CD8-positive, alpha-beta memory T cell (primary cell): Measurements from ENCODE around the gene TTC23. TPM values are rescaled to one million over a fixed set of nuclear protein-coding genes. Genes with fewer than 3 reads are reported as not detected.
A peak's percentile ranks its signal among the peaks of the same experiment; 100 is the strongest.

ENCODE experiments used
- CTCF ChIA-PET: fragments of 350-600 bp; sonication (Branson Sonifier 250); formaldehyde crosslinking; loops from one replicate; lab custom pipeline; 2021; ENCODE audit warnings: antibody characterized with exemption; lab: Charles Lee
- POLR2A ChIA-PET: fragments of 350-600 bp; sonication (Branson Sonifier 250); formaldehyde crosslinking; loops from one replicate; lab custom pipeline; 2021; ENCODE audit warnings: antibody characterized with exemption; lab: Charles Lee
- DNase-seq, 5 donors: peaks; one replicate each; pipeline versions ENCODE4 v3.0.0 to v3.0.0-alpha.2; 2020 to 2022; ENCODE audit warnings: mixed read lengths in 1 of 5
- H3K27ac ChIP-seq: one replicate; pipeline ENCODE4 v1.7.0; 2013; ENCODE audit warnings: low read depth, mild to moderate bottlenecking, low read length, moderate library complexity
- H3K27me3 ChIP-seq: 2 replicates; pipeline ENCODE4 v1.7.0; 2013; ENCODE audit warnings: low read length, mild to moderate bottlenecking; ENCODE audit not compliant: insufficient read depth, poor library complexity, severe bottlenecking
- H3K36me3 ChIP-seq: 2 replicates; pipeline ENCODE4 v1.7.0; 2013; ENCODE audit warnings: mild to moderate bottlenecking, low read length, moderate library complexity; ENCODE audit not compliant: insufficient read depth
- H3K4me1 ChIP-seq: 2 replicates; pipeline ENCODE4 v1.7.0; 2013; ENCODE audit warnings: mild to moderate bottlenecking, low read length, moderate library complexity; ENCODE audit not compliant: insufficient read depth
- H3K4me3 ChIP-seq: 2 replicates; pipeline ENCODE4 v1.7.0; 2013; ENCODE audit warnings: mild to moderate bottlenecking, low read length
- H3K9me3 ChIP-seq: 2 replicates; pipeline ENCODE4 v1.7.0; 2013; ENCODE audit warnings: mild to moderate bottlenecking, low read length
- H3K27ac Mint-ChIP-seq, 8 donors: one replicate each; pipeline ENCODE4 v1.8.0; 2020 to 2021; ENCODE audit warnings: mixed read lengths in 8 of 8, mild to moderate bottlenecking in 6 of 8, inconsistent platforms in 3 of 8, moderate library complexity in 3 of 8
- H3K27me3 Mint-ChIP-seq, 2 donors: one replicate each; pipeline ENCODE4 v1.8.0; 2020 to 2021; ENCODE audit warnings: mixed read lengths in 2 of 2, mild to moderate bottlenecking in 1 of 2, moderate library complexity in 1 of 2
- H3K36me3 Mint-ChIP-seq, 3 donors: one replicate each; pipeline ENCODE4 v1.8.0; 2020 to 2021; ENCODE audit warnings: mixed read lengths in 3 of 3, inconsistent platforms in 1 of 3, mild to moderate bottlenecking in 1 of 3
- H3K4me1 Mint-ChIP-seq, 3 donors: one replicate each; pipeline ENCODE4 v1.8.0; 2020 to 2021; ENCODE audit warnings: mixed read lengths in 3 of 3, inconsistent platforms in 1 of 3, mild to moderate bottlenecking in 1 of 3
- H3K4me3 Mint-ChIP-seq, 7 donors: one replicate each; pipeline ENCODE4 v1.8.0; 2020 to 2021; ENCODE audit warnings: mixed read lengths in 7 of 7, mild to moderate bottlenecking in 6 of 7, moderate library complexity in 4 of 7, inconsistent platforms in 2 of 7
- H3K9me3 Mint-ChIP-seq, 5 donors: one replicate each; pipeline ENCODE4 v1.8.0; 2020 to 2022; ENCODE audit warnings: mixed read lengths in 5 of 5, mild to moderate bottlenecking in 3 of 5, moderate library complexity in 2 of 5, inconsistent platforms in 1 of 5
- polyA plus RNA-seq: library from polyadenylated mRNA; unstranded; fragments of 300-500 nt; fragmentation: Illumina TruSeq; gene quantifications from one replicate; pipeline ENCODE4 v1.2.3, GENCODE V29; 2021
- total RNA-seq, 2 experiments: library from RNA; stranded (reverse); gene quantifications; one replicate each; pipeline ENCODE4 v1.2.3, GENCODE V29; 2021

Gene TTC23
- total and polyA plus RNA-seq, 3 experiments from 2014 or later: 0.10 to 2.7 (median 2.0) TPM

DNA sequence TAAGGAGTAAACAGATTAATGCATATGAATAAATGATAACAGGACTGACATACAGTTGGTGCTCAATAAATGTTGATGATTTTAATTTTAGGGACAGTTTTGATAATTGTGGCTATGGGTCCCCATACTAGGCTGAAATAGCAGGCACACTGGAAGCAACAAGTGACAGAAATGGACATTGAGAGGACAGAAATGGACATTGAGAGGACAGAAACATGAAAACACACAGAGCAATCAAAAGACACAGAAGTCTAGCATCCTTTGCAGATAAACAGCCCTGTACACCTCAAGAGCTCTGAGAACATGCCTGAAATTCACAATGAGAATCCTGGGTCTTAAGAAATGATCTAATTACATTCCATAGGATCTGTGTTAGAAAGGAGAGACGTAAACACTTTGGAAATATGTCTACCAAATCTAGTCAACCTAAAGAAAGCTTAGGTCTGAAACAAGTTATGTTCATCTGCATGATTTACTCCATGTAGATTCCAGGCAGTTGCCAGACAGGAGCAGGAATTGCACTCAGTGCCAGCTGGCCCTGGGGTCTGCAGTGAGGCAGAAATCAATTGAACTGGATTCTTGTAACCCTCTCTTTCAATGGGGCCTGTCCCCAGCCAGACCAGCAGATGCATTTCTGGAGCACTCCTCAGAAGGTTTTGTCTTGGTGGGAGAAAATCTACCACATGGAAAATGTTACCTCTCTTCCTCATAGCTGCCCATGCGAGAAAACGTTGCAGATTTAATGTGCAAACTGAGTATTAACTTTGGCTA lies 84.2 kb downstream of the TTC23 start:
- DNase-seq: no peak
- CTCF ChIA-PET: no interaction called here
- Mint-ChIP-seq H3K36me3 (no peaks in the 10 kb centered on the region), H3K9me3 (no peaks in the 10 kb centered on the region), H3K27ac (no peak overlapping the region), H3K4me3 (no peak overlapping the region), H3K27me3 (no peaks in the 10 kb centered on the region), H3K4me1 (peaks cover 0 to 7% (median 6%) of the 10 kb centered on the region in 3 donors)
- H3K9me3 ChIP-seq: no peaks in the 10 kb centered on the region
- H3K4me1 ChIP-seq: no peaks in the 10 kb centered on the region
- H3K4me3 ChIP-seq: no peak overlapping the region
- H3K36me3 ChIP-seq: no peaks in the 10 kb centered on the region
- H3K27ac ChIP-seq: no peak overlapping the region
- H3K27me3 ChIP-seq: no peaks in the 10 kb centered on the region
- POLR2A ChIA-PET: no interaction called here

DNA sequence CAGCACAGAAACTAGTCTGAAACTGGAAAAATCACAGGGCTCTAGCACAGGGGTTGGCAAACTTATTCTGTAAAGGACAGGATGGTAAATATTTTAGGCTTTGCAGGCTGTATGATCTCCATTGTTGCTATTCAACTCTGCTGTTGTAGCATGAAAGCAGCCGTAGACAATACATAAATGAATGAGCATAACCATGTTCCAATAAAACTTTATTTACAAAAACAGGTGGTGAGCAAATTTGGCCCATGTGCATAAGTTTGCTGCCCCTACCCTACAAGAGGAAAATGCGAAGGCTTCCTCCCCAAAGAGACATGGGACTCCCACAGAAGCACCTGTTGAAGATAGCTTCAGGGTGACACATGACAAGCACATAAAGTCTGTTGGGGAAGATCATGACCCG lies 85.3 kb downstream of the TTC23 start:
- ChIA-PET CTCF (no interaction called here), POLR2A (no interaction called here)
- H3K27me3 Mint-ChIP-seq: peaks cover 0 to under 1% of the 10 kb centered on the region in 2 donors

DNA sequence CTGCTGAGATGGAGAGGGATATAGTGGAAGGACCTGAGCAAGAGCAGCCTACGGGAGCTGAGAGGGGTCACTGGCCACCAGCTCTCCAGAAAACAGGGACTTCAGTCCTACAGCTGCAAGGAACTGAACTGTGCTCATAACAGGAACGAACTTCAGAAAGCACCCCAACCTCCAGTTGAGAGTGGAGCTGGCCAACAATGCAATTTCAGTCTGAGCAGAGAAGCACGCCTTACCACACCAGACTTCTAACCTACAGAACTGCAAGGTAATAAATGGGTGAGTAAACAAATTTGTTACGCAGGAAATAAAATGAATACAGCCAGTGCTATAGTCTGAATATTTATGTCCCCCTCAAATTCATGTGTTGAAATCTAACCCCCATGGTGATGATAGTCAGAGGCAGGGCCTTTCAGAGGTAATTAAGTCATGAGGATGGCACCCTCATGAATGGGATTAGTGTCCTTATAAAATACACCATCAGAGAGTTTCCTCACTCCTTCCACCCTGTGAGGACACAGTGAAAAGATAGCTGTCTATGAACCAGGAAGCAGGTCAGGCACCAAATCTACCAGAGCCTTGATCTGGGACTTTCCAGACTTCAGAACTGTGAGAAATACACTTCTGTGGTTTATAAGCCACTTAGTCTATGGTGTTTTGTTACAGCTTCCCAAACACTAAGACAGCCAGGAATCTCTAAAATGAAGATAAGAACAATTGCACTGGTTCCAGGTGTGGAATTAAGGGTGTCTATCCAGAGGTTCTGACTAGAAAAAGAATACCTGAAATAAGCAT lies 85.9 kb downstream of the TTC23 start:
- H3K9me3 Mint-ChIP-seq: no peaks in the 10 kb centered on the region
- POLR2A ChIA-PET: no interaction called here
- no peak for DNase-seq
- Histone ChIP-seq H3K4me1 (no peaks in the 10 kb centered on the region), H3K4me3 (no peak overlapping the region), H3K27me3 (no peaks in the 10 kb centered on the region), H3K27ac (no peak overlapping the region), H3K36me3 (no peaks in the 10 kb centered on the region), H3K9me3 (no peaks in the 10 kb centered on the region)
- H3K4me1 Mint-ChIP-seq: peaks cover 0 to 7% (median 6%) of the 10 kb centered on the region in 3 donors
- no peaks in the 10 kb centered on the region for H3K36me3 Mint-ChIP-seq
- H3K27ac Mint-ChIP-seq: no peak overlapping the region
- CTCF ChIA-PET: no interaction called here
- peaks cover 0 to 4% of the 10 kb centered on the region in 2 donors for H3K27me3 Mint-ChIP-seq
- H3K4me3 Mint-ChIP-seq: no peak overlapping the region

More for the DNA sequence above, 85.3 kb downstream of the TTC23 start:
- DNase-seq: no peak
- Mint-ChIP-seq H3K4me3 (no peak overlapping the region), H3K36me3 (no peaks in the 10 kb centered on the region), H3K4me1 (peaks cover 0 to 7% (median 6%) of the 10 kb centered on the region in 3 donors), H3K9me3 (no peaks in the 10 kb centered on the region), H3K27ac (no peak overlapping the region)
- no peaks in the 10 kb centered on the region for H3K9me3 ChIP-seq
- H3K4me3 ChIP-seq: no peak overlapping the region
- H3K27me3 ChIP-seq: no peaks in the 10 kb centered on the region
- H3K4me1 ChIP-seq: no peaks in the 10 kb centered on the region
- no peak overlapping the region for H3K27ac ChIP-seq
- H3K36me3 ChIP-seq: no peaks in the 10 kb centered on the region

DNA sequence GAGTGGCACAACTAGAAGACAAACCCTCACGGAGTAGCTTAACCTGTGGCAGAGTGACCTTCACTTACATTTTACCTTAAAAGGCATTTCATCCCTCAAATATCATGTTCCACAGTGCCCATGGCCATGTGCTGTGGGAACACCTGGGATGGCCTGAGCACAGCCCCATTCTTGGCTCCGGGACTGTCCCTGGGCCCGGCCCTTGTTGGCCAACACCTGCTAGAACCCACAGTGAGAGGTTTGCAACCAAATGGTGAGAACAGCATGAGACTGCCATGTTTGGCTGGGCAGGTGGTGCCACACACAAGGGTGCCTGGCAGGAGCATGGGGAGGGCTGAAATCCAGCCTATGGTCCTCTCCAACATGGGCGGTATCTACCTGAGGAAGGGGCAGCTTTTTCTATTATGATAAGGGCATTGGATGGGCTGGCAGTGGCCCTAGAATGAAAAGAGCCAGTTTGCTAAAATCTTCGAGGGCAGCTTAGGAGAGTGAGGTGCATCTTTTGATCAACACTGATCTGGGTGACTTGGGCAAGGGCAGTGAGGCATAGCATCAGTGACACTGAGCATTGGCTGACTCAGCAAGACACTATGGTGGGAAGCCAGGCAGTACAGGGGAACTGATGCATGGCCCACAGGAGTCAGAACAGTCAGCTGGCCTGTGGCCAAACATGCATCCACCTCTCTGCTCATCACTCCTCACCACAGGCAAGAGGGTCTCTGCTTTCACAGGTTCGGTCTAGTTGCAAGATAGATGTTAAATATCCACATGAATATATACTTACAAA lies 90.6 kb downstream of the TTC23 start:
- H3K4me1 Mint-ChIP-seq: peaks cover 0 to 7% (median 6%) of the 10 kb centered on the region in 3 donors
- peaks cover 0 to 8% of the 10 kb centered on the region in 2 donors for H3K27me3 Mint-ChIP-seq
- POLR2A ChIA-PET: no interaction called here

DNA sequence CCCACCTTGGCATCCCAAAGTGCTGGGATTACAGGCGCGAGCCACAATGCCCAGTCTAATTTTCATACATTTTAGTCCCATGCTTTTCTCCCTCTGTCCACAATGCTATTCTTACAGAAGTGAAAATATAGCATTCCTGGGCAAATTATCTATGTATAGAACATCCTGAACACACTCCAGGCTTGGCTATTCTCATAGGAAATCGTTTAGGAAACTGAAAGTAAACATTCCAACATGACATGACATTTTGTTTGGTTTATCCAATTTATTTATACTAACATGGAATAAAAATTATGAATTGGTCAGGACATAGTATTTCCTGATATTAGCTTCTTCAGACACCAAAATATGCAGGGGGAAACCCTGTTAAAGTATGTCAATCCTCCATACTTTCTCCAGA lies 91.9 kb downstream of the TTC23 start:
- Histone ChIP-seq H3K4me3 (no peak overlapping the region), H3K27me3 (no peaks in the 10 kb centered on the region), H3K36me3 (no peaks in the 10 kb centered on the region), H3K27ac (no peak overlapping the region), H3K4me1 (no peaks in the 10 kb centered on the region), H3K9me3 (no peaks in the 10 kb centered on the region)
- Mint-ChIP-seq H3K4me3 (no peak overlapping the region), H3K27ac (no peak overlapping the region), H3K4me1 (no peaks in the 10 kb centered on the region), H3K36me3 (no peaks in the 10 kb centered on the region), H3K9me3 (no peaks in the 10 kb centered on the region), H3K27me3 (peaks cover 1 to 8% of the 10 kb centered on the region in 2 donors)
- DNase-seq: no peak
- ChIA-PET POLR2A (no interaction called here), CTCF (no interaction called here)

More for the DNA sequence above, 90.6 kb downstream of the TTC23 start:
- peak overlapping the region in 1 of 8 donors; percentile 63 for H3K27ac Mint-ChIP-seq
- H3K4me3 Mint-ChIP-seq: no peak overlapping the region
- Histone ChIP-seq H3K4me1 (no peaks in the 10 kb centered on the region), H3K36me3 (no peaks in the 10 kb centered on the region), H3K27me3 (no peaks in the 10 kb centered on the region), H3K4me3 (no peak overlapping the region), H3K9me3 (no peaks in the 10 kb centered on the region), H3K27ac (no peak overlapping the region)
- no peaks in the 10 kb centered on the region for H3K36me3 Mint-ChIP-seq
- CTCF ChIA-PET: no interaction called here
- no peak for DNase-seq
- no peaks in the 10 kb centered on the region for H3K9me3 Mint-ChIP-seq

DNA sequence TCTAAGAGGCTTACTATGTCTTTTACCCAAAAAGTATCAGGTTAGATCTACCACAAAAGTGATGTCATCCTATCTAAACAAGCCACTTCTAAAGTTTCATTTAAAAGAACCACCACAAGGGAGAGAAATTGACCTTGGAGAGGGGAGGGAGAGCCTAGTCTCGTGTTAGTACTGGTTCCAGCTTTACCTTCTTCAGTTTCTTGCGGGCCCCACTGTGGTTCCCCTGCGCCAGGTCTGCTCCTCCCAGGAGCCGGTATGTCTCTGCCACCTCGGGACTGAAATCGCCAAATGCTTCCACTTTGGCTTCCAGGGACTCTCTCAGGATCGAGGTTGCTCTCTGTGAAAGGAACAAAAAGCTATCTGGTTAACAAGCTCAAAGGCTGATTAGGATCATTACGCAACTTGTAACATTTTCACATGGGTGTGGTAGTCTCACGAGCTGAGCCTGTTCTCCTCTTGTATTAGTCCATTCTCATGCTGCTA lies 93.4 kb downstream of the TTC23 start:
- Mint-ChIP-seq H3K4me3 (peak overlapping the region in 1 of 7 donors; percentile 7), H3K27ac (no peak overlapping the region), H3K9me3 (no peaks in the 10 kb centered on the region), H3K4me1 (no peaks in the 10 kb centered on the region), H3K27me3 (peaks cover 1 to 16% of the 10 kb centered on the region in 2 donors), H3K36me3 (no peaks in the 10 kb centered on the region)
- Histone ChIP-seq H3K36me3 (no peaks in the 10 kb centered on the region), H3K27ac (no peak overlapping the region), H3K9me3 (no peaks in the 10 kb centered on the region), H3K27me3 (no peaks in the 10 kb centered on the region), H3K4me3 (no peak overlapping the region), H3K4me1 (no peaks in the 10 kb centered on the region)
- no peak for DNase-seq
- POLR2A ChIA-PET: no interaction called here
- CTCF ChIA-PET: no interaction called here

DNA sequence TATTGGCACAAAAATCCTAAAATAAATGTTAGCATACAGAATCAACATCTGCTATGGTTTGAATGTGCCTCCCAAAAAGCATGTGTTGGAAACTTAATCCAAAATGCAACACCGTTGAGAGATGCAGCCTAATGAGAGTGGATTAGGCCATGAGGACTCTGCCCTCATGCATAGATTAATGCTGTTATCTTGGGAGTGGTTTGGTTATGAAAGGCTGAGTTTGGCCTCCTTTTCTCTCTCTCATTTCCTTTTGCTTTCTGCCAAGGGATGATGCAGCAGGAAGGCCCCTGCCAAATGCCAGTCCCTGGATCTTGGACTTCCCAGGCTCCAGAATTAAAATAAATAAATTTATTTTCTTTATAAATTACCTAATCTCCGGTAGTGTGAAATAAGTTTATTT lies 95.1 kb downstream of the TTC23 start:
- no peak overlapping the region for H3K27ac ChIP-seq
- no peaks in the 10 kb centered on the region for H3K9me3 Mint-ChIP-seq
- H3K4me3 Mint-ChIP-seq: no peak overlapping the region
- H3K4me1 Mint-ChIP-seq: no peaks in the 10 kb centered on the region
- H3K27me3 ChIP-seq: no peaks in the 10 kb centered on the region
- peaks cover 1 to 20% of the 10 kb centered on the region in 2 donors for H3K27me3 Mint-ChIP-seq
- CTCF ChIA-PET: no interaction called here
- POLR2A ChIA-PET: no interaction called here
- no peak overlapping the region for H3K4me3 ChIP-seq
- no peaks in the 10 kb centered on the region for H3K4me1 ChIP-seq
- DNase-seq: no peak
- H3K36me3 ChIP-seq: no peaks in the 10 kb centered on the region
- no peaks in the 10 kb centered on the region for H3K36me3 Mint-ChIP-seq
- no peaks in the 10 kb centered on the region for H3K9me3 ChIP-seq
- no peak overlapping the region for H3K27ac Mint-ChIP-seq
